ENCODE measurements around the gene KCNQ5.

- no peak for TF ChIP-seq CTCF (IDR thresholded peaks at IDR 0.05; ENCODE audit: low read depth, low read length, poor library complexity, severe bottlenecking)
- TF ChIP-seq EZH2phosphoT487 (IDR thresholded peaks at IDR 0.05; ENCODE audit: borderline replicate concordance, low read length): no peak
Measured at GRCh38 chr6:73024598-73024997, 402.7 kb downstream of the KCNQ5 start.

Measured in DOHH2 (cell line).